GM04504 (cell line): ENCODE data around the gene ATP8B4.
"Not testable (repeated sequence)": the region's sequence is repeated elsewhere in the genome, so short reads cannot be mapped to it uniquely, and the experiment has no call there.

Source experiments
- DNase-seq: peaks from one replicate; pipeline ENCODE4 v3.0.0-alpha.2; 2012; ENCODE audit warnings: low read depth

The ATP8B4 gene

DNA sequence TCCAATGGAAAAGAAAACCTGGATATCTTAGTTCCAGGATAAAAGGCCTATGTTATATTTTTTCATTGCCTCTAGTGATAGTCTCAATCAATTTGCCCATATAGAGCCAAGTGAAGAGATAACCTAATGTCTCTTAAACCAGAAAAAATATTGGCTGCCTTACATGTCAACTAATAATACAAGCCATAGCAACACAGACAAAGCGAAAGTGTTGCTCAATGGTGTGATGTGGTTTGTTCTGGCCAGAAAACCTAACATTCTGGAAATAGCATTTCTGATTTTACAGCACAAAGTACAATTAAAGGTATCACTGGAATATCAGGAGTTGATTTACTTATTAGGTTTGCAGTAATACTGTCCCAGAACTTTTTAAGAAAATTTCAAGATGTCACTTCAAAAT, 101.5 kb downstream of the ATP8B4 start:
- no peak for DNase-seq

DNA sequence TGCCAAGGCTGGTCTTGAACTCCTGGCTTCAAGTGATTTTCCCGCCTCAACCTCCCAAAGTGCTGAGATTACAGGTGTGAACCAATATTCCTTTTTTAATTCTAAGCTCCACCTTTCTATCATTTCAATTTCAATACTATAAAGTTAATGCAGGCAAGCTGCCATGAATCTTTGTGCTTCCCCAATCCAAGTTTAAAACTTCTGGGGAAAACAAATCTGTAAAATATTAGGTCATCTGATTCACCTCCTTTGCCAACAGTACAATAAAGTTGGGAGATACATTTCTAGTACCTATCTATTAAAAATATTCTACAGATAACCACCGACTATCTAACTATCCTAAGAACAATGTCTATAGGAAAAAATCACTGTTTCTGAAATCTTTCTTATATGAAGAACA, 102.1 kb downstream of the ATP8B4 start:
- no peak for DNase-seq

GRCh38 chr15:50012790-50013189, 106.2 kb downstream of the ATP8B4 start:
- no peak for DNase-seq

DNA sequence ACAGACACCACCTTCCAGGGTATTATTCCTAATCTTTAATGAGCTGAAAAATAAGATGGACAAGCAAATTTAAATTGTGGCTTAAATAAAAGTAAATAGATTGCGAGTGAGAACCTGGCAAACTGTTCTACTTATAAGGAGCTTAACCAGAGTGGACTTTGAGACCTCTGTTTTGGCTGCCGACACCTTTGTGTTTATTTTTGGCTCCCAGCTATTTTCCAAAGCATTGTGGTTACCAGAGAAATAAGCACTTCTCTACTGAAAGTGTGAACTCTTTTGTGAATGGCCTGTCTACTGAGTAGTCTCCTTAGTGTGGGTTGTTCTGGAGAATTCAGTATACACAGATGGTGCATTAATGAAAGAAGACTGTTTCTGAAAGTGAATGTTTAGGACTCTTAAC, 109.4 kb downstream of the ATP8B4 start:
- DNase-seq: no peak

GRCh38 chr15:50003786-50004334, 115.2 kb downstream of the ATP8B4 start:
- peak; percentile 82 for DNase-seq

- no peak for DNase-seq
Measured at GRCh38 chr15:49991587-49991986, 127.4 kb downstream of the ATP8B4 start.

GRCh38 chr15:49990835-49991545, 128.0 kb downstream of the ATP8B4 start:
- peak; percentile 44 for DNase-seq

DNA sequence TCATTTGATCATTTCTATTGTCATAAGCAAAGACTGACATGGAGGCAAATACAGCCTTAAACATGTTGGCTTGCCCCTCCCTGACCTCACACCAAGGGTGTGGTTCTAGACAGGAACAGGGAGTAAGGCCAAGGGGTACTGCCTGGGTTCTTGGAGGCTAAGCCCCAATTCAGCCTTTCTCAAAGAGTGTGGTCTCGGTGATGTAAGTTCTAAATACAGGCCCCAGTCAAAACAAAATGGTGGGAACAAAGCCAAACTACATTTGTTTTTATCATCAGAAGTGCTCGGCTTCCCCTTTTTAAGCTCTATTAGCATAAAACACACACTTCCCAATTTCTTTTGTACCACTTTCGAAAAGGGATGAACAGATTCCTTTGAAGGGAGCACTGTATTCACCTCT, 129.5 kb downstream of the ATP8B4 start:
- no peak for DNase-seq

DNA sequence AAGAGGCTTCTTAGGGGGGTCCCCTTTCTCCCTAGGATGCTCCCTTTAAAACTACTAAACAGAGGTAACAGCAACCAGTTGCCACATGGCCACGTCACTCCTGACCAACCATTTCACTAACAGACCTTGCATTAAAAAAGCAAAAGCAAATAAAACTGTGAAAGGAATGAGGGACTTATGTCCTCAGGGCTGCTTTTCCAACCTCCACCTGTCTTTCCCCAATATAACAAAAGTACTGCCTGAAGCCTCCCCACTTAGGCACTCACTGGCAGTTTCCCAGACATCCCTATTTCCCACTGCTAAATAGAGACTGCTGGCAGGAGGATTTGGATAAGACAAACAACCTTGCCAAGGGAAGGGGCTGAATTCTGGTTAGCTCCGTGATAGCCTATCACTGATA, 130.3 kb downstream of the ATP8B4 start:
- DNase-seq: no peak

GRCh38 chr15:49987896-49988295, 131.1 kb downstream of the ATP8B4 start:
- DNase-seq: no peak

GRCh38 chr15:49987198-49987785, 131.7 kb downstream of the ATP8B4 start:
- DNase-seq: no peak

GRCh38 chr15:49986326-49986725, 132.7 kb downstream of the ATP8B4 start:
- no peak for DNase-seq

GRCh38 chr15:49985463-49985862, 133.6 kb downstream of the ATP8B4 start:
- no peak for DNase-seq

DNA sequence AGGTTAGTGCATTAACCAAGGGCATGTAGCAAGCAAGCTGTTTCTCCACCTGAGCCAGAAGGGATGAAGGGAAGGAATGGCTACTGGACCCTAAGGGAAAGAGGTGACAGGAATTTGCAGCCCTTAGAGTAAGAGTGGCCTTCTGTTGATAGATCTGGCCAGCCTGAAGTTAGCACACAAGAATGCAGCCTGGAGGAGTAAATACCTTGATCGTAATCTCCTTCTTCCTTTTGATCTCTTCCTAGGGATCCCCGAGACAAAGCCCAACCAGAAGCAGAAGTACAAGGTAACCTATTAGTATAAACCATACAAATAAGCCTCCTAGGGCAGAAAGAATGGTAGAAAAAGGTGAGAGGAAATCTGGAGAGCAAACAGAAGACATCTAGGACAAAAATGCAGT, 134.6 kb downstream of the ATP8B4 start:
- DNase-seq: no peak

DNA sequence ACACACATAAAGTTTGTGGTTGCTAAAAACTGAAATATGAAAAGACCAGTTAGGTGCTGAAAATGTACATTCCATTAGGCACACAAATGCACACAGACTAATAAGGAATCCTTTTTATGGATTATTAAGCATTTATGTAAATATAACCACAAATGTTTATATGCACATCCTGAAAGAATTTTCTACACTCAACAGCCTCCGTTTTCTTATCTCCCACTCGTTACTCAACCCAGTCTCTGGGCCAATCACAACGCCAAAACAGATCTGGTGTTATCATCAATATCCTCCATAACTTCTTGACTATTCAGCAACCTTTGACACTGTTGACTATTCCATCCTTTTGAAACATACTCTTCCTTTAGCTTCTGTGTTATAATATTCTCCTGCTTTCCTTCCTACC, 136.4 kb downstream of the ATP8B4 start:
- no peak for DNase-seq

DNA sequence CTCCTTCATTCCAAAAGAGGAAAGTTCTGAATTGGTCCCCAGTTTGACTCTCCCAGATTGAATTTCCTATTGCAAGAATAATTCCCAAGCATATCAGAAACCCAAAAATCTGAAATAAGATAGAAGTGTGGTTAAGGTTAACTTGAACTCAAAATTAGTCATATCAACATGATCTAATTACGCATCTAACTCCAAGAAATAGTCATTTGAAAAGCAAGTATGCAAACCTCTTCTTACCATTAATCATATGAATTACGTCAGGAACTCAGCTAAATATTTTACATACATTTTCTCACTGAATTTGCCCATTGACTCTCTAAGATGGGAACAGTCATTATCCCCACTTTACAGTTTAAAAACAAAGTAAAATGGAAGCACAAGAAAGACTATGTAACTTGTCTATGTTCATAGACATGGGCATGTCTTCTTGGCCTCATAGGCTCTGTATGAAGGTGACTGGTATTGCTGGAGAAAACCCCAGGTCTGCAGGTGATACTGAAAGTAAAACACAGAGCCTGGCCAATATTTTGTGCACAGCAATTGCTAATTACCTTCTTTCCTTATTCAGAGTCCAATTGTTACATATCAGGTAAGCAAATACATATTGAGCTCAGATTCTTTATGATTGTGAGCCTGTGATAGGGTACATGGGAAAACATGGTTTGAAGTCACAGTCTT, 139.2 kb downstream of the ATP8B4 start:
- no peak for DNase-seq

- no peak for DNase-seq
Measured at GRCh38 chr15:49978121-49978520, 140.9 kb downstream of the ATP8B4 start.

- DNase-seq: no peak
Measured at GRCh38 chr15:49977306-49977705, 141.7 kb downstream of the ATP8B4 start.

DNA sequence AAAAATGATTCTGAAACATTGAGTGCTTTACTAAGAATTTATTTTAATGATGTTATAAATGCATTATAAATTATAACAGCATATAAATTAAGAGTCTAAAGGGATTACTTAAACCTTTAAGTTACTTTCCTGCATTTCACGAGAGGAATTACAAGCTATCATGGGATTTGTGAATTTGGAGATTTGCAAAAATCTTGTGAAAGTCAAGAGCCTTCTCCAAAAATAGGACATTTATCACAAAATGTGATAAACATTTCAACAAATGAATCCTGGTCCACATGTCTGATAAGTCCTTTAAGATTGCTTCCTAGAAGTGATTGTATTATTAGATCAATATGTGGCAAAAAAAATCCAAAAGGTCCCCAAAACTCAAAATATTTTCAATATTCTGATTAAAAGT, 154.5 kb downstream of the ATP8B4 start:
- DNase-seq: no peak

DNA sequence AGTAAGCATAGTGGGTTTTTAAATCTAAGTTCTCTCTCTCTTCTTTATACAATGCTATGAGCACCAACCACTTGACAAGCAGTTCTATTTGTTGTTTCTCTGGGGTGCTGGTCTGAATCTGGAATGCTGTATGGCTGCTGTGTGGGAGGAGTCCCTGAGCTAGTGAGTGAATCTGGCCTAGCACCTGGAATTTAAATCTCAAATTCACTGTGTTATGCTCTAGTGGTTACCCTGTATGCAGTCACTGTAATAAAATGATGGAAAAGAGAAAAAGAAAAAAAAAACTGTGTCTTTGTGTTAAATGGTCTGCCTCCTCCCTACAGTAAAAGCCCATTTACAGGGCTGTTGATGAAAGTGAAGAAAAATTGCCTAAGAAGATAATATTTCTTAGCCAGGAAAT, 155.0 kb downstream of the ATP8B4 start:
- no peak for DNase-seq

DNA sequence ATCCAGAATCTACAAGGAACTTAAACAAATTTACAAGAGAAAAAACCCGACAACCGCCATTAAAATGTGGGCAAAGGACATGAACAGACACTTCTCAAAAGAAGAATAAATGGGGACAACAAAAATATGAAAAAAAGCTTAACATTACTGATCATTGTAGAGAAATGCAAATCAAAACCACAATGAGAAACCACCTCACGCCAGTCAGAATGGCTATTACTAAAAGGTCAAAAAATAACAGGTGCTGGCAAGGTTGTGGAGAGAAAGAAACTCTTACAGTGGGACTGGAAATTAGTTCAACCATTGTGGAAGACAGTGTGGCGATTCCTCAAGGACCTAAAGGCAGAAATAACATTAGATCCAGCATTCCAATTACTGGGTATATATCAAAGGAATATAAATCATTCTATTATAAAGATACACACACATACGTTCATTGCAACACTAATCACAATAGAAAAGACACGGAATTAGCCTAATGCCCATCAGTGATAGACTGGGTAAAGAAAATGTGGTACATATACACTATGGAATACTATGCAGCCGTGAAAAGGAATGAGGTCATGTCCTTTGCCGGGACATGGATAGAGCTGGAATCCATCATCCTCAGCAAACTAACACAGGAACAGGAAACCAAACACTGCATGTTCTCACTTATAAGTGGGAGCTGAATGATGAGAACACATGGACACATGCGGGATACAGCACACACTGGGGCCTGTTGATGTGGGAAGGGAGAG, 155.8 kb downstream of the ATP8B4 start:
- DNase-seq: not testable (repeated sequence)

DNA sequence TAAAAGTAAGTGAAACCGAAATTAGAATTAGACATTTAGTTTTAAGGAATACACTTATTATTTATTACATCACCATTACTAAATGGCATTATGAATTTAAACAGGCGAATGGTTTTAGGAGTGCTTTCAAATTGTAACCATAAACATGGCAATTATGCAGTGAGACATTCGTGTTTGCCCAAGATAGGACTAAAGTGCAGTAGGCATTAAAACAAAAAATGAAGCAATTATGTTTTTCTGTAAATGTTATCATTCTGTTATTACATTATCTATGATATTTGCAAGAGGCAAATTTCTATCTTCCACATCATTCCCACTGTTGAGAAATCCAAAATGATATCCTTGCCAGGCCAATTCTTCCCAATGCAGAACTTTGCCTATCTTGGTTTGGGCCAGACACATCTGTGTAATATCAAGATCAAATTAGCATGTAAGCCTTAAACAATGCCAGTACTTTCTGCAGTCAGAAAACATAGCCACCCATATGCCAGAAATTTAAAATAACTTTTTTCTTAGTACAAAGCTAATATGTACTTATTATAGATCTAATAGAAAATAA, 156.9 kb downstream of the ATP8B4 start:
- DNase-seq: no peak
